Fibroblast of villous mesenchyme (primary cell): Measurements from ENCODE around the gene KYAT1. TPM values are rescaled to one million over a fixed set of nuclear protein-coding genes. Genes with fewer than 3 reads are reported as not detected.
A peak's percentile ranks its signal among the peaks of the same experiment; 100 is the strongest.

Experiments
- DNase-seq: peaks from one replicate; pipeline ENCODE4 v3.0.0-alpha.2; 2010; ENCODE audit warnings: low read depth
- H3K4me3 ChIP-seq: 2 replicates; pipeline ENCODE4 v1.5.1; 2011; ENCODE audit warnings: low read depth, mild to moderate bottlenecking, low read length
- total RNA-seq: library from RNA; depleted of rRNA; stranded (reverse); fragments of >200 nt; gene quantifications from 2 replicates; pipeline ENCODE4 v1.2.3, GENCODE V29; 2012
- TF ChIP-seq, protein P1 (sequence below): IDR thresholded peaks from 2 replicates; pipeline ENCODE4 v1.5.1; 2012; ENCODE audit warnings: low read depth, mild to moderate bottlenecking, low read length; ENCODE audit not compliant: insufficient read depth

Gene KYAT1
- total RNA-seq, 1 donor: 11.2 TPM

- DNase-seq: no peak
- no peak overlapping the region for H3K4me3 ChIP-seq
- TF ChIP-seq, protein P1, sequence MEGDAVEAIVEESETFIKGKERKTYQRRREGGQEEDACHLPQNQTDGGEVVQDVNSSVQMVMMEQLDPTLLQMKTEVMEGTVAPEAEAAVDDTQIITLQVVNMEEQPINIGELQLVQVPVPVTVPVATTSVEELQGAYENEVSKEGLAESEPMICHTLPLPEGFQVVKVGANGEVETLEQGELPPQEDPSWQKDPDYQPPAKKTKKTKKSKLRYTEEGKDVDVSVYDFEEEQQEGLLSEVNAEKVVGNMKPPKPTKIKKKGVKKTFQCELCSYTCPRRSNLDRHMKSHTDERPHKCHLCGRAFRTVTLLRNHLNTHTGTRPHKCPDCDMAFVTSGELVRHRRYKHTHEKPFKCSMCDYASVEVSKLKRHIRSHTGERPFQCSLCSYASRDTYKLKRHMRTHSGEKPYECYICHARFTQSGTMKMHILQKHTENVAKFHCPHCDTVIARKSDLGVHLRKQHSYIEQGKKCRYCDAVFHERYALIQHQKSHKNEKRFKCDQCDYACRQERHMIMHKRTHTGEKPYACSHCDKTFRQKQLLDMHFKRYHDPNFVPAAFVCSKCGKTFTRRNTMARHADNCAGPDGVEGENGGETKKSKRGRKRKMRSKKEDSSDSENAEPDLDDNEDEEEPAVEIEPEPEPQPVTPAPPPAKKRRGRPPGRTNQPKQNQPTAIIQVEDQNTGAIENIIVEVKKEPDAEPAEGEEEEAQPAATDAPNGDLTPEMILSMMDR: no peak
Observed at GRCh38 chr9:128790536-128790935, 91.2 kb downstream of the KYAT1 start.

DNA sequence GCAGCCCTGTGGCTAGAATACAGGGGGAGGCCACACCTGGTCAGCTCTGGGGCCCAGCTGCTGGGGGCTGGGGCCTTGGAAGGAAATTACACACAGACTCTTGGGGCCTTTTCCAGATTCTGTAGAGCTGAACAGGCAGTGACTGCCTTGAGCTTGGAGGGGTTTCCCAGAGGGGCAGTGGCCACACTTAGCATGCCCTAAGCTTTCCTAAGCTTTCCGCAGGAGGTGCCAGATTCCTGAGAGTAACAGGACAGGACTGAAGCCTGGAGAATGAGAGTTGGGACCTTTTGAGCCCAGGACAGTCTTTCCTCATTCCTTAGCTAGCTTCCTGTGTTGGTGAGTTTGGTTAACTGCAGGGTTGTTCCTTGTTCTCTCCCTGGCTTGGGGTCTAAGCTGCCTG lies 93.3 kb downstream of the KYAT1 start:
- TF ChIP-seq, protein P1: no peak
- peak overlapping the region; percentile 87 for H3K4me3 ChIP-seq
- no peak for DNase-seq

- peak overlapping the region; percentile 87 for H3K4me3 ChIP-seq
- TF ChIP-seq, protein P1: no peak
- DNase-seq: peak; percentile 17
Observed at GRCh38 chr9:128787659-128788058, 94.1 kb downstream of the KYAT1 start.

DNA sequence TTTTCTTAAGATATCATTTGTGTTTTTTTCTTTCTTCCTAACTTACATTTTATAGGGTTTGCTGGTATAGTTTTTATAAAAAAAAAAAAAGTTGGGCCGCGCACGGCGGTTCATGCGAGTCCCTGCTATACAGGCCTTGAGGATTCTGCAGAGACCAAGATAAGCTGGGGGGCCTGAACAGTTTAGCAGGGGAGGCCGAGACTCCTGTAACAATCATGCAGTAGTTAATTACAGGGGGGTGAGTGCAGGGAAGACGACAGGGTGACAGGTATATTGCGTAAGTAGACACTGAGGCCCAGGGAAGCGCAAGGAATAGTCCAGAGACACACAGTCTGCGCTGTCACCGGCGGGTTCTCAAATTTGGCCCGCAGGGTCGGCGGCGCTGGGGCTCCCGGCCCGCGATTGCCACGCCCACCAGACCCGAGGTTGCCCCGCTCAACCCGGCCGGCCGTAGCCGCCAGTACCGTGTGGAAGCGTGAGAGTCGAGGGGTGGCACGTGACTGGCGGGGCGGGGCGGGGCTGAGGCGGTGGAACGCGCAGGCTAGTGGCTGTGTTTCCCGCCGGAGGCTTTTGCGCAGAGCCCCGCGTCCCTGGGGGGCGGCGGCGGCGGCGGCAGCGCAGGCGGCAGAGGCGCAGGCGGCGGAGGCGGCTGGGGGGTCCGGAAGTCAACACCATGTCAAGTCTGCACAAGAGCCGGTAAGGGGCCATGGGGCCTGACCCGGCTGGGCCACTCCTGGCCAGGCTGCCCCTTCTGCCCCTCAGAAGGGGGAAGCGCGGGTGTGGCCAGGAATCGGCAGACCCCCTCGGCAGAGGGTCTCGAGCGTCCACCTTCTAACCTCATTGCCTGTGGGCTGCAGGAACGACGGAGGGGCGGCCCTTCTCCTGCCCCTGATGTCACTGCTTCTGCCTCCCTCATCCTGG lies 94.8 kb downstream of the KYAT1 start, which contains the start of gene TBC1D13:
TBC1D13 (plus strand) TSS at position 573 of the 921 bp plus-strand sequence; CDS start at position 674, 101 bp downstream.
- peak; percentile 86 for DNase-seq
- peak within 1 kb of the TSS; percentile 87 for H3K4me3 ChIP-seq
- TF ChIP-seq, protein P1: no peak

- H3K4me3 ChIP-seq: no peak overlapping the region
- DNase-seq: no peak
- TF ChIP-seq, protein P1: no peak
Observed at GRCh38 chr9:128785427-128785826, 96.3 kb downstream of the KYAT1 start.

Other genes with a start within 250 kb of the KYAT1 start
- gene DYNC2I2, start 225.1 kb downstream of the KYAT1 start, total RNA-seq: 52.2 and 59.9 TPM in 2 replicates
- 378 and 491 TPM in 2 replicates for gene SET, start 192.7 kb downstream of the KYAT1 start, total RNA-seq
- gene PKN3, start 179.4 kb downstream of the KYAT1 start, total RNA-seq: 2.6 and 3.5 TPM in 2 replicates
- gene ZDHHC12, start 157.8 kb downstream of the KYAT1 start, total RNA-seq: 30.7 and 40.6 TPM in 2 replicates
- 17.3 and 22.9 TPM in 2 replicates for gene ZER1, start 110.0 kb downstream of the KYAT1 start, total RNA-seq
- 10.4 and 12.9 TPM in 2 replicates for gene TBC1D13, start 94.7 kb downstream of the KYAT1 start, total RNA-seq
- 17.3 and 26.4 TPM in 2 replicates for gene ENDOG, start 63.5 kb downstream of the KYAT1 start, total RNA-seq
- gene SPOUT1, start 52.2 kb downstream of the KYAT1 start, total RNA-seq: 11.7 and 12.6 TPM in 2 replicates
- gene LRRC8A, start 183 bp upstream of the KYAT1 start, total RNA-seq: 53.5 and 62.2 TPM in 2 replicates
- gene PHYHD1, start 39.0 kb upstream of the KYAT1 start, total RNA-seq: 9.9 and 11.9 TPM in 2 replicates
- 24.8 and 31.5 TPM in 2 replicates for gene DOLK, start 65.7 kb upstream of the KYAT1 start, total RNA-seq
- gene NUP188, start 65.7 kb upstream of the KYAT1 start, total RNA-seq: 48.0 and 59.2 TPM in 2 replicates
- gene SH3GLB2, start 146.4 kb upstream of the KYAT1 start, total RNA-seq: 30.9 and 39.3 TPM in 2 replicates
- gene MIGA2, start 154.7 kb upstream of the KYAT1 start, total RNA-seq: 22.5 and 26.1 TPM in 2 replicates
- gene DOLPP1, start 199.2 kb upstream of the KYAT1 start, total RNA-seq: 11.6 and 14.2 TPM in 2 replicates
- gene CRAT, start 228.8 kb upstream of the KYAT1 start, total RNA-seq: 33.2 and 38.7 TPM in 2 replicates
- gene PTPA, start 229.5 kb upstream of the KYAT1 start, total RNA-seq: 133 and 136 TPM in 2 replicates